ENCODE results near the gene TSPAN15. TPM values are rescaled to one million over a fixed set of nuclear protein-coding genes. Genes with fewer than 3 reads are reported as not detected.

Gene TSPAN15
- total RNA-seq, 6 experiments from 2014 or later = 2.3 to 8.3 (median 3.3) TPM

GRCh38 chr10:69553328-69553727, 102.1 kb downstream of the TSPAN15 start:
- intact Hi-C loops (cut with DNase I) = no loop called here
- Histone ChIP-seq H3K4me3 (no peak overlapping the region), H3K36me3 (no peaks in the 10 kb centered on the region), H3K4me1 (no peaks in the 10 kb centered on the region), H3K27ac (no peak overlapping the region), H3K9me3 (peaks cover 0 to 9% (median 4%) of the 10 kb centered on the region in 4 donors), H3K27me3 (no peaks in the 10 kb centered on the region)
- ATAC-seq (no peak), DNase-seq (no peak)
- TF ChIP-seq CTCF (IDR thresholded peaks at IDR 0.05) = no peak
- no peak for TF ChIP-seq POLR2A (IDR thresholded peaks at IDR 0.05)
- 55% methylated on average over 4 of the region's 4 CpGs for WGBS (ENCODE audit: insufficient coverage, low coverage, low lambda C conversion rate, missing lambda C conversion rate)

GRCh38 chr10:69554611-69555010, 103.3 kb downstream of the TSPAN15 start:
- Histone ChIP-seq H3K27me3 (no peaks in the 10 kb centered on the region), H3K27ac (no peak overlapping the region), H3K4me3 (no peak overlapping the region), H3K9me3 (peaks cover 0 to 8% (median under 1%) of the 10 kb centered on the region in 4 donors), H3K4me1 (no peaks in the 10 kb centered on the region), H3K36me3 (no peaks in the 10 kb centered on the region)
- no peak for ATAC-seq
- intact Hi-C loops (cut with DNase I) = no loop called here
- 9% methylated on average over 4 of the region's 6 CpGs for WGBS (ENCODE audit: insufficient coverage, low coverage, low lambda C conversion rate, missing lambda C conversion rate)
- TF ChIP-seq POLR2A (IDR thresholded peaks at IDR 0.05) (no peak), CTCF (IDR thresholded peaks at IDR 0.05) (no peak)
- DNase-seq = no peak

Other genes starting within 250 kb of the TSPAN15 start
- gene HKDC1, start 231.1 kb upstream of the TSPAN15 start, total RNA-seq = 10 to 100 TPM in 3 of 6 experiments, 1 to 10 TPM in 1, under 1 TPM in 2; 0.24 to 44.5 (median 20.1) TPM
- gene HK1, start 173.0 kb upstream of the TSPAN15 start, total RNA-seq = 10 to 100 TPM in 2 of 6 experiments, 1 to 10 TPM in 4; 4.2 to 28.0 (median 7.2) TPM
- under 1 TPM in 3 of 6 experiments, not detected in 3; 0.16 to 0.22 (median 0.16) TPM for gene TACR2, start 34.5 kb upstream of the TSPAN15 start, total RNA-seq
- gene NEUROG3, start 122.0 kb downstream of the TSPAN15 start, total RNA-seq = not detected
- 1 to 10 TPM in 5 of 6 experiments, under 1 TPM in 1; 0.74 to 3.9 (median 1.5) TPM for gene FAM241B, start 178.8 kb downstream of the TSPAN15 start, total RNA-seq

Data from right lobe of liver (tissue), 6 donors.